GM18499 (cell line): ENCODE data around the gene ARHGEF40.
"Not testable (repeated sequence)": the region's sequence is repeated elsewhere in the genome, so short reads cannot be mapped to it uniquely, and the experiment has no call there.

Experiments used
- ATAC-seq: cut with Tn5 transposase; IDR thresholded peaks from one replicate; pipeline ENCODE4 v1.9.1; 2021; ENCODE audit warnings: moderate number of reproducible peaks; ENCODE audit not compliant: insufficient read depth, unreplicated experiment

ARHGEF40 gene

DNA sequence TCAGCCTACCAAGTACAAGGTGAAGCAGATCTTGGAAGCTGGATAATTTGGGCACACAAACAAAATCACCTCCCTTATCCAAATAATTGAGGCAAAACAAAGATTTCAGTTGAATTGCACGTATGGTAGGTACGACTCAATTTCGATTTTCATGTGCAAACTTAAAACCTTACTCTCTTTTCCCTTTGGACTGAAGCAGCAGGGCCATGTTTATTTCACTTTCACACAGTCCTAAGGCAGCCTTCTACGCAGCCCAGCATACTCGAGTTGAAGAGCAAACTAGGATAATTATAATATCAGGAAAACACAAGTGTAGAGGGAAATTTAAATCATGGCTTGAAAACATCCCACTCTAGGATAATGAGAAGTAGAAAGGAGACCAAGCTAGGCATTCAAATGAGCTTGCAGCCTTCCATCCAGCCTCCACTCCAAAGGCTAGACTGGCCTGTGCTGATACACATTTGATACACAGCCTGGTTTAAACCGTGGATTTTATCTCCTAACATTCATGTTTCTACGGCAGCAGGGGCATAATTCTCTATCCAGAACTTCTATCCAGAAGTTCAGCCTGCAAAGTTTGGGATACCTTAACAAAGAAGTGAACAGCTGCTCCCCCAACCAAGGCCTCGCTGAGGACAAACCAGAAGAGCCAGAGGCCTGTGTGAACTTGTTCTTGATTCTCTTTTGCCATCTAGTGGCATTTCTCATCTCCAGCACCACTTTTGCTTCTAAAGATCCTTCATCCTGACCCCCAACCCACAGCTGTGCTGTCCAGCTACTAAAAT, 30.3 kb upstream of the ARHGEF40 start:
- no peak for ATAC-seq

- no peak for ATAC-seq
These were observed 29.7 kb upstream of the ARHGEF40 start for GRCh38 chr14:21040370-21040925.

DNA sequence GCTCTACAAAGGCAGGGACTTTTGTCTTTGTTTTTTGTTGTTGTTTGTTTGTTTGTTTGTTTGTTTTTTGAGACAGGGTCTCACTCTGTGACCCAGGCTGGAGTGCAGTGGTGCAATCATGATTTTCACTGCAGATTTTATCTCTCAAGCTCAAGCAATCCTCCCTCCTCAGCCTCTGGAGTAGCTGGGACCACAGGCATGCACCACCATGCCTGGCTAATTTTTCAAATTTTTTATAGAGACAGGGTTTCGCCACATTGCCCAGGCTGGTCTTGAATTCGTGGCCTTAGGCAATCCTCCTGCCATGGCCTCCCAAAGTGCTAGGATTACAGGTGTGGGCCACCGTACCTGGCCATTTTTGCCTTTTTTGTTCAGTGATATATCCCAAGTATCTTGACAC, 29.2 kb upstream of the ARHGEF40 start:
- not testable (repeated sequence) for ATAC-seq

GRCh38 chr14:21041676-21042433, 28.2 kb upstream of the ARHGEF40 start, which contains the start of gene RNASE7:
Gene RNASE7, plus strand, starts transcription at chr14:21042362. Its CDS starts 631 bp downstream, at chr14:21042993.
- no peak for ATAC-seq

- no peak for ATAC-seq
These were observed 27.2 kb upstream of the ARHGEF40 start for GRCh38 chr14:21042918-21043317.

DNA sequence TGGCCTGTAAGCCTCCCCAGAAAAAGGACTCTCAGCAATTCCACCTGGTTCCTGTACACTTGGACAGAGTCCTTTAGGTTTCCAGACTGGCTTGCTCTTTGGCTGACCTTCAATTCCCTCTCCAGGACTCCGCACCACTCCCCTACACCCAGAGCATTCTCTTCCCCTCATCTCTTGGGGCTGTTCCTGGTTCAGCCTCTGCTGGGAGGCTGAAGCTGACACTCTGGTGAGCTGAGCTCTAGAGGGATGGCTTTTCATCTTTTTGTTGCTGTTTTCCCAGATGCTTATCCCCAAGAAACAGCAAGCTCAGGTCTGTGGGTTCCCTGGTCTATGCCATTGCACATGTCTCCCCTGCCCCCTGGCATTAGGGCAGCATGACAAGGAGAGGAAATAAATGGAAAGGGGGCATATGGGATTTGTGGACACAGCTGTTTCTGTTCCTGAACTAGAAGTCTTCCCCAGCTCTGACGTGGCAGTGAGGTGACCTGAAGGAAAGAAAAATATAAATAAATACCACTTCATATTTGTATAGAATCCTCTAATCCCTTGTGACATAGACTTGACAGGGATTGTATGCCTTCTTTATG, 26.6 kb upstream of the ARHGEF40 start:
- ATAC-seq = no peak

- ATAC-seq = no peak
These were observed 26.0 kb upstream of the ARHGEF40 start for GRCh38 chr14:21043974-21044618.

DNA sequence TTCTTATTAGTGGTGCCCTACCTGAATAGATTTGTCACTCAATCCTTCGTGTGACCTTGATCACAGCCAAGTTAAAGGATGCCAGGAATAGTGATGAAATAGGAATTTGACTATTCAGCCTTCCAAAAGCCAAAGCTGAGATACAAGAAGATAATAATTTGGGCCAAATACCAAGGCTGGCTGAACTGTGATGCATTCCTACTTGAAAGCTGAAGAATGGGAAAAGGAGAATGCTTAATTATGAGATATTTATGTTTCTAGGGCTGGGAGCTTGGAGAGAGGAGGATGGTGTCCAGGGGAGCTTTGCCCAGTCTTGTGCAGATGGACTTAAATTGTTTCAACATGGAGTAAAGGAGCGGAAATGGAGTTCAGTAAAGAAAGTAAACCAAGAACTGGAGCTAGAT, 22.7 kb upstream of the ARHGEF40 start:
- no peak for ATAC-seq

DNA sequence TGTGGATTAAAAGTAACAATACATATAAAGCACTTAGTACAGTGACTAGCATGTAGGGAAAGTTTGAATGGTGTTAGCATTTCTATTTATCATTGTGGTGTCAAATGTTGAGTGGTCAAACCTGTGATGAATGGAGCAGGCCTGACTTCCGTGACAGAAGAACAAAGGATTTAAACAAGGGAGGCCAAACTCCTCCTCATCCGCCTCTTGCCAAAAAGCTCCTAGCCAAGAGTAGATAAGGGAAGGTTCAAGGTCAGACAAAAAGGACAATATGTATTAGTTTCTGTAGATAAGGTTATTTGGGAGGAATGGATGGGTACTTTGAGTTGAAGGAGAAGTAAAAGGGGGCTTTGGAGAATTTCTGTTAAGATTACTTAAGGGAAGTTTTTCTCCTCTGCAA, 21.5 kb upstream of the ARHGEF40 start:
- ATAC-seq = no peak

DNA sequence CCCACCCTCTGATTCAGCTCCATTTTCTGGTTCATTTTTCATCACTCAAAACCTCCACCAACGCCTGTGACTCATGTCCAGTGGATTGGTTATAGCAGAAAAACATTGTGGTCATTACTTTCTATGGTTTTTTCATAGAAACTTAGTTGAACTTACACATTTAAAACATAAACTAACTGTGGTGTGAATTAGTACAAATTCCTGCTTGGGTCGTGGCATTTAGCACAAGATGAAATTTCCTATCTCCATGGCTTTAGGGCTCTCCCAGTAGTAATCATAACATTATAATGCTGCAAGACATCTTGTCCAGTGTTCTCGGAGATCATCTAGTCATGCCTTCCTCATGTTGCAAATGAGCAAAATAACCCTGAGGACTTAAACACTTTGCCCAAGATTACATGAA, 20.8 kb upstream of the ARHGEF40 start:
- ATAC-seq = no peak

GRCh38 chr14:21050597-21050996, 19.5 kb upstream of the ARHGEF40 start:
- ATAC-seq = no peak

GRCh38 chr14:21053184-21054122, 16.7 kb upstream of the ARHGEF40 start:
- no peak for ATAC-seq

DNA sequence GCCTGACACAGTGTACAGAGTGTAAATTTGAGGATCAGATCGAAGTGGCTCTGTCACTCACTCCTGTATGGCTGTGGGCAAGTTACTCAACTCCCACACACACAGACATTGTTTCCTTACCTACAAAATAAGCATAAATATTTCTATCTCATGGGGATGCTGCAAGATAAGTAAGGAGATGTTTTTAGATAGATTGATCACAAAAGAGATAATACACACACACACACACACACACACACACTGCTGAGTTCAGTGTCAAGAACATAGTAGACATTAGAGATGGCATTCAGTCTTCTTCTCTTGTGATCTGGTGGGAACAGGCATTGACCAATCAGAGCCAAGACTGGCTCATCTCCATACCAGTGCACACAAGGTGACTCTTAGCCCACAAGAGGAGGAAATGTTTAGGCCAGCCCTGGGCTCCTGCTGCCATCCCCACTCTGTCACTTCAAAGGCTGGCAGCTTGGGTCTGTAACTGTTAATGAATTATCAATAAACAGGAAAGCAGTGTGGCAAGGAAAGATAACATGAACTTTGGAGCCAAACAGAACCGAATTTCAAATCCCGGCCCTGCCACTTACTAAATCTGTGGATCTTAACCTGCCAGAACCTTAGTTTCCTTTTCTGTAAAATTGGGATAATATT, 15.9 kb upstream of the ARHGEF40 start:
- no peak for ATAC-seq

DNA sequence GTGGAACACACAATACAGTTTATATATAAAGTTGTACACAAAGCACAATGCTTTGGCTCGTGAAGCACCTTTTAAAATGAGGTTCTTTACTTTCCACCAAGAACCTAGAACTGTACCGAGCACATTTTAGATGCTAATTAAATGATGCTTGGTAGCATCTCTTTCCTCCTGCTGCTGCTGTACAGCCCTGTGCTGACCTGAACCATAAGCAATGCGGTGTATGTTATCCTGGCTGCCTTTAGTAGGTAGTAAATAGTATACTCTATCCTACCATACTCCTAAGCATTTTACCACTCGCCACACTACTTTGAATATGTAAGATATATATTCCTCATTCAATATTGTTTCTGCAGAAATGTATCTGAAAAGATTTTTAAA, 15.3 kb upstream of the ARHGEF40 start:
- no peak for ATAC-seq

DNA sequence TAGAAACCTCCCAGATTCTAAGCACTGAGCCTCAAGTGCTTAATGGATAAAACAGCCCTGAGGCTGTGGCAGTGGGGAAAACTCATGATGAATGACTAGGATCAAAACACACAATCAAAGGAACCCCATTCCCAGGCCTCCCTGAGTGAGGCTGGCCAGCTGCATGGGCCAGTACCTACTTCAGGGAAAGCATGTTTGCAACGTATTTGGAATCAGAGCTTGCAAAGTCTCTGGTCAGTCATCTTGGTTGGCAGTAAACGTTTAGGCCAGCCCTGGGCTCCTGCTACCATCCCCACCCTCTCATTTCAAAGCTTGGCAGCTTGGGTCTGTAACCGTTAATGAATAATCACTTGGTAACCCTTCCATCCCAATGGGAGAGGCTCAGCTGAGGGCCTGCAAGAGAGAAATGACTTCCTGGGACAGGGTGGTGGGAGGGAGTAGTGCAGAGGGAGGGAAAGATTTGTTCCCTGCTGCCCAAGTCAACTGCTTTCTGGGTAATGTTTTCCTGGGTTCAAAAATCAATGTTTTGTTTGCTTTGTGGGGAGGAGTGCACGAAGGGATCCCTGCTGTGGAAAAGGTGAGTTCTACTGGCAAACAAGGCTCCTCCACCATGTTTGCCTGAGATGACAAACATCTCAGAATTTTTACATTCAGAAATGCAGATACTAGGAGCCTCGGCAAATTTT, 14.5 kb upstream of the ARHGEF40 start:
- ATAC-seq = no peak

- no peak for ATAC-seq
These were observed 13.5 kb upstream of the ARHGEF40 start for GRCh38 chr14:21056520-21057163.

DNA sequence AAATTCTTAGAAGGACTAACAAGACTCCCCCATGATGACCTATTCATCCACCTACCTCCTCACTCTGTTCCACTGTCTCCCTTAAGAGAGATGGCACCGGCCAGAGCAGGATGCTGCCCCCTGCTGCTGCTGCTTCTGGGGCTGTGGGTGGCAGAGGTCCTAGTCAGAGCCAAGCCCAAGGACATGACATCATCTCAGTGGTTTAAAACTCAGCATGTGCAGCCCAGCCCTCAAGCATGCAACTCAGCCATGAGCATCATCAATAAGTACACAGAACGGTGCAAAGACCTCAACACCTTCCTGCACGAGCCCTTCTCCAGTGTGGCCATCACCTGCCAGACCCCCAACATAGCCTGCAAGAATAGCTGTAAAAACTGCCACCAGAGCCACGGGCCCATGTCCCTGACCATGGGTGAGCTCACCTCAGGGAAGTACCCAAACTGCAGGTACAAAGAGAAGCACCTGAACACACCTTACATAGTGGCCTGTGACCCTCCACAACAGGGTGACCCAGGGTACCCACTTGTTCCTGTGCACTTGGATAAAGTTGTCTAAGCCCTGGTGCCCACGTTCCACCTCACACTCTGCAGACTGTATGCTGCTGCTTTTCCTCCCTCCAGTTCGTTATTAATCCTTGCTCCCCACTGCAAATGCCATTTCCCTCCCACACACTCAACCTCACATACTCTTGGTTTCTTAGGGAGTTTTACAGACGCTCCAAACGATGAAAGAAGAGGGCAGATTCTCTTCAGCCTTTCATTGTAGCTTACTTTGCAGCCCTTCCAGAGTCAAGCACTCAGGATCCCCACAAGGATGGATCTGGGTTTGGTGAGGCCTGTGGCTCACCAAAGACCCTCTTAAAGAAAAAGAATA, 12.1 kb upstream of the ARHGEF40 start, which contains the start of gene RNASE8:
TSS of gene RNASE8 (plus strand) at position 20 of the 873 bp plus-strand sequence. CDS start at position 91, 71 bp downstream.
- ATAC-seq = no peak
